GM21381 (cell line): Measurements from ENCODE around the gene F10.

Experiments
- ATAC-seq: cut with Tn5 transposase; IDR thresholded peaks from one replicate; pipeline ENCODE4 v1.9.1; 2021; ENCODE audit warnings: mild to moderate bottlenecking, moderate library complexity; ENCODE audit not compliant: unreplicated experiment

Gene F10

GRCh38 chr13:113086031-113086750 lies 36.4 kb upstream of the F10 start:
- ATAC-seq, result no peak

- no peak for ATAC-seq
Measured at GRCh38 chr13:113086991-113087922, 35.3 kb upstream of the F10 start.

- ATAC-seq, result no peak
Measured at GRCh38 chr13:113087923-113088690, 34.5 kb upstream of the F10 start.

GRCh38 chr13:113088691-113089020 lies 33.9 kb upstream of the F10 start:
- ATAC-seq, result no peak

GRCh38 chr13:113089693-113090414 lies 32.7 kb upstream of the F10 start:
- ATAC-seq, result no peak

GRCh38 chr13:113090415-113090770 lies 32.2 kb upstream of the F10 start:
- no peak for ATAC-seq

- ATAC-seq, result no peak
Measured at GRCh38 chr13:113090806-113091205, 31.8 kb upstream of the F10 start.

GRCh38 chr13:113091211-113091771 lies 31.3 kb upstream of the F10 start:
- no peak for ATAC-seq

- ATAC-seq, result no peak
Measured at GRCh38 chr13:113091891-113092775, 30.5 kb upstream of the F10 start.

- no peak for ATAC-seq
Measured at GRCh38 chr13:113092776-113093579, 29.6 kb upstream of the F10 start.

- ATAC-seq, result no peak
Measured at GRCh38 chr13:113093580-113094409, 28.8 kb upstream of the F10 start.

- no peak for ATAC-seq
Measured at GRCh38 chr13:113094410-113094800, 28.2 kb upstream of the F10 start.

GRCh38 chr13:113095146-113096051 lies 27.2 kb upstream of the F10 start:
- no peak for ATAC-seq

- ATAC-seq, result no peak
Measured at GRCh38 chr13:113096052-113096744, 26.4 kb upstream of the F10 start.

- no peak for ATAC-seq
Measured at GRCh38 chr13:113096745-113097305, 25.8 kb upstream of the F10 start.

GRCh38 chr13:113097651-113098050 lies 24.9 kb upstream of the F10 start:
- no peak for ATAC-seq
